ENCODE measurements around the gene TMEM88.

DNA sequence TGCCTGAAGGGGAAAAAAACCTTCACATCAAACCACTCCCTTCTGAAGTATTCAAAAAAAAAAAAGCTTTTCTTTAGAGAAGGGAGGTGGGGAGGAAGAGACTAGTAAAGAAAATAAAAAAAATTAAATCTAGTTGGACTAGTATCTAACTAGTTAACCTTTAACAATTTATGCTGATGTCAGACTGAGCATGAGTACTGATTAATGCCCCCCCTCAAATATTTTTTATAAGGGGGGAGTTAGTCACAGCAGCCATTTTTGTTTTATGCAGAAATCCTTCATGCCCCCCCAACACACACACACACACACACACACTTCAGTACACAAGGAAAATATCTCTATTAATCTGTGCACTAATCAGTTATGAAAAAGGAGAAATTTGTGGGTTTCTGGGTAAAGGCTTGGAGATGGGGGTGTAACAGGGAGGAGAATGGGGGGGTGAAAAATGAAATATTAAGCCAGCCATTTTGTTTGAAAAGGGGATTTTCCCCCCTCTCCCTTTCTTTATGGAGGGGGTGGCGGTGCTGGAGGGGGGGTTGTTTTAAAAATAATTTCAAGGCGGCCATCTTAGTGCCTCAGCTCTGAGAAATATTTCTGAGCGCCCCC is 29.0 kb downstream of the TMEM88 start:
- no peak for TF ChIP-seq CTCF (IDR thresholded peaks at IDR 0.05)
- no peak for TF ChIP-seq POLR2A (IDR thresholded peaks at IDR 0.05)

All from esophagus squamous epithelium (tissue), 4 donors.